ENCODE measurements around the gene HTR3C. TPM values are rescaled to one million over a fixed set of nuclear protein-coding genes. Genes with fewer than 3 reads are reported as not detected.

HTR3C gene
- polyA plus RNA-seq, 1 of the 3 experiments (the other 2 are of a cell fraction) = not detected

DNA sequence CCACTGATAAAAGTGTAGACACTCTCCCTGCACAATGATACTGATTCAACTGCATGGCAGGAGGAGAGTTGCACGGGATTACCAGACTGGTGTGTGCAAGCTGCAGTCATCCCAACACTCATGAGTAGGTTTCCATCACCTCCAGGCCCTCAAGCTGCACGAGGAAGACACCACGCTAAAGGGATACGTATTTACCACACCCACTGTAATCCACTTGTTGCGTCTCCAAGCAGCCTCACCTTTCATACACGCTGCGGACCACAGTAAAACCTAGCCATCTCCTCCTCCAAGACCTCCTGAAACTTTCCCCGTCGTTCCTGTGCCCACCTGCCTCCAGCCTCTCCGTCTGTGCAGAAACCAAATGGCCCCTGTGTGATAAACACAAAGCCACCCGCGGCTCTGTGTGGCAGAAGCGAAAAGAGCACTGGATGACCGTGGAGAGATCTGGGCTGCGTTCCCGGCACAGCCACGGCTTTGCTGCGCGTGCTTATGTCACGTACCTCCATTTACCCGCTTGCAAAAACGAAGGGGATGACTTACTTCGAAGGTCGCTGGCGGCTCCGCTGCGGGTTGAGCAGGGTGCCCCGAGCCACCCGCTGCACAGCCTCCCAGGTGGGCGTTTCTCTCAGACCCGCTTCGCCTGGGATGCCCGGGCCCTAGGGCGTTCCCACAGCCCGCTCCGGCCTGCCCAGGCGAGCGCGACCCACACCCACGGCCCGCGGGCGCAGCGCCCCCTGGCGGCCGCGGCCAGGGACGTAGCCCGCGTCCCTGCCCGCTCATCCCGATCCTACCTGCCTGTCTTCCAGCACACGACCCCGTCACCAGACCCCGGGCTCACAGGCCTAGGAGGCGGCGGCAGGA, 35.8 kb upstream of the HTR3C start:
- H3K4me2 ChIP-seq = peak overlapping the region; percentile 93
- H3K9me3 ChIP-seq = no peaks in the 10 kb centered on the region
- peak overlapping the region; percentile 99 to 100 for H3K4me3 ChIP-seq (ENCODE audit: low read depth in 2 of 2, low read length in 1 of 2)
- H3K9me2 ChIP-seq = no peaks in the 10 kb centered on the region
- ChIA-PET CTCF (interaction anchor here (0.7 to 5.3 kb wide), 17 partner anchors 15 to 291 kb away, joined by 3 to 55 read pairs (median 3); partner anchors contain the start of genes EEF1AKMT4, EIF2B5 and PARL), POLR2A (no interaction called here)
- H3K27ac ChIP-seq (ENCODE audit: low read depth in 2 of 2, low read length in 1 of 2) = peak overlapping the region; percentile 45 to 94; a peak in 3 of 4 replicates
- H3K79me2 ChIP-seq (ENCODE audit: insufficient read depth) = peaks cover 26% of the 10 kb centered on the region
- H3K9ac ChIP-seq = peak overlapping the region; percentile 77
- 20% methylated on average over 30 of the region's 57 CpGs for WGBS (ENCODE audit: low lambda C conversion rate)
- DNase-seq = peak; percentile 92
- peak overlapping the region; percentile 100 for H2AFZ ChIP-seq (ENCODE audit: low read depth)
- no peaks in the 10 kb centered on the region for H3K27me3 ChIP-seq (ENCODE audit: insufficient read depth)
- H3K4me1 ChIP-seq (ENCODE audit: control insufficient read depth in 1 of 2, insufficient read depth in 2 of 2, low read depth in 1 of 2, low read length in 1 of 2) = peaks cover 11 to 22% of the 10 kb centered on the region in 2 experiments; a peak in 3 of 4 replicates
- no peaks in the 10 kb centered on the region for H3F3A ChIP-seq (replicated peaks; ENCODE audit: insufficient read depth)
- no peaks in the 10 kb centered on the region for H4K20me1 ChIP-seq (ENCODE audit: insufficient read depth)
- H3K36me3 ChIP-seq (replicated peaks in 1 of 2; ENCODE audit: control insufficient read depth in 1 of 2, insufficient read depth in 2 of 2, low read length in 1 of 2) = peaks cover 13% of the 10 kb centered on the region in 2 experiments
- TF ChIP-seq TAF1 (IDR thresholded peaks at IDR 0.05; ENCODE audit: borderline replicate concordance, low read depth, low read length) (no peak), EZH2phosphoT487 (IDR thresholded peaks at IDR 0.05; ENCODE audit: borderline replicate concordance, low read depth) (no peak), EP300 (IDR thresholded peaks at IDR 0.05; ENCODE audit: borderline replicate concordance in 1 of 2, low read depth in 1 of 2, low read length in 1 of 2) (no peak), NFIC (IDR thresholded peaks at IDR 0.05; ENCODE audit: borderline replicate concordance) (no peak), RCOR1 (IDR thresholded peaks at IDR 0.05; ENCODE audit: low read length) (no peak), FOSL2 (IDR thresholded peaks at IDR 0.05; ENCODE audit: borderline replicate concordance, low read depth) (no peak), RFX5 (IDR thresholded peaks at IDR 0.05; ENCODE audit: low read length) (no peak), RXRA (IDR thresholded peaks at IDR 0.05; ENCODE audit: borderline replicate concordance, low read depth) (no peak), RAD21 (IDR thresholded peaks at IDR 0.05; ENCODE audit: low read length) (peak; percentile 61), GABPA (IDR thresholded peaks at IDR 0.05; ENCODE audit: low read depth) (no peak), SMC3 (IDR thresholded peaks at IDR 0.05; ENCODE audit: low read depth, low read length) (peak; percentile 79), CHD2 (IDR thresholded peaks at IDR 0.05; ENCODE audit: low read length, partially characterized antibody) (no peak), TCF12 (IDR thresholded peaks at IDR 0.05) (no peak), MEF2A (IDR thresholded peaks at IDR 0.05; ENCODE audit: borderline replicate concordance, low read depth) (no peak), YY1 (IDR thresholded peaks at IDR 0.05; ENCODE audit: low read depth) (no peak)
- TF ChIP-seq, protein P1, sequence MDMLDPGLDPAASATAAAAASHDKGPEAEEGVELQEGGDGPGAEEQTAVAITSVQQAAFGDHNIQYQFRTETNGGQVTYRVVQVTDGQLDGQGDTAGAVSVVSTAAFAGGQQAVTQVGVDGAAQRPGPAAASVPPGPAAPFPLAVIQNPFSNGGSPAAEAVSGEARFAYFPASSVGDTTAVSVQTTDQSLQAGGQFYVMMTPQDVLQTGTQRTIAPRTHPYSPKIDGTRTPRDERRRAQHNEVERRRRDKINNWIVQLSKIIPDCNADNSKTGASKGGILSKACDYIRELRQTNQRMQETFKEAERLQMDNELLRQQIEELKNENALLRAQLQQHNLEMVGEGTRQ (IDR thresholded peaks at IDR 0.05; ENCODE audit: borderline replicate concordance, low read depth, low read length) = no peak
- TF ChIP-seq, protein P2, sequence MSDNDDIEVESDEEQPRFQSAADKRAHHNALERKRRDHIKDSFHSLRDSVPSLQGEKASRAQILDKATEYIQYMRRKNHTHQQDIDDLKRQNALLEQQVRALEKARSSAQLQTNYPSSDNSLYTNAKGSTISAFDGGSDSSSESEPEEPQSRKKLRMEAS (IDR thresholded peaks at IDR 0.05; ENCODE audit: low read depth) = peak; percentile 15; the same call in 1 of the 2 replicates
- TF ChIP-seq, protein P3, sequence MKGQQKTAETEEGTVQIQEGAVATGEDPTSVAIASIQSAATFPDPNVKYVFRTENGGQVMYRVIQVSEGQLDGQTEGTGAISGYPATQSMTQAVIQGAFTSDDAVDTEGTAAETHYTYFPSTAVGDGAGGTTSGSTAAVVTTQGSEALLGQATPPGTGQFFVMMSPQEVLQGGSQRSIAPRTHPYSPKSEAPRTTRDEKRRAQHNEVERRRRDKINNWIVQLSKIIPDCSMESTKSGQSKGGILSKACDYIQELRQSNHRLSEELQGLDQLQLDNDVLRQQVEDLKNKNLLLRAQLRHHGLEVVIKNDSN (IDR thresholded peaks at IDR 0.05; ENCODE audit: borderline replicate concordance, low read depth) = no peak
- TF ChIP-seq, protein P4, sequence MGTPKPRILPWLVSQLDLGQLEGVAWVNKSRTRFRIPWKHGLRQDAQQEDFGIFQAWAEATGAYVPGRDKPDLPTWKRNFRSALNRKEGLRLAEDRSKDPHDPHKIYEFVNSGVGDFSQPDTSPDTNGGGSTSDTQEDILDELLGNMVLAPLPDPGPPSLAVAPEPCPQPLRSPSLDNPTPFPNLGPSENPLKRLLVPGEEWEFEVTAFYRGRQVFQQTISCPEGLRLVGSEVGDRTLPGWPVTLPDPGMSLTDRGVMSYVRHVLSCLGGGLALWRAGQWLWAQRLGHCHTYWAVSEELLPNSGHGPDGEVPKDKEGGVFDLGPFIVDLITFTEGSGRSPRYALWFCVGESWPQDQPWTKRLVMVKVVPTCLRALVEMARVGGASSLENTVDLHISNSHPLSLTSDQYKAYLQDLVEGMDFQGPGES (IDR thresholded peaks at IDR 0.05; ENCODE audit: low read depth, low read length) = no peak
- TF ChIP-seq, protein P5, sequence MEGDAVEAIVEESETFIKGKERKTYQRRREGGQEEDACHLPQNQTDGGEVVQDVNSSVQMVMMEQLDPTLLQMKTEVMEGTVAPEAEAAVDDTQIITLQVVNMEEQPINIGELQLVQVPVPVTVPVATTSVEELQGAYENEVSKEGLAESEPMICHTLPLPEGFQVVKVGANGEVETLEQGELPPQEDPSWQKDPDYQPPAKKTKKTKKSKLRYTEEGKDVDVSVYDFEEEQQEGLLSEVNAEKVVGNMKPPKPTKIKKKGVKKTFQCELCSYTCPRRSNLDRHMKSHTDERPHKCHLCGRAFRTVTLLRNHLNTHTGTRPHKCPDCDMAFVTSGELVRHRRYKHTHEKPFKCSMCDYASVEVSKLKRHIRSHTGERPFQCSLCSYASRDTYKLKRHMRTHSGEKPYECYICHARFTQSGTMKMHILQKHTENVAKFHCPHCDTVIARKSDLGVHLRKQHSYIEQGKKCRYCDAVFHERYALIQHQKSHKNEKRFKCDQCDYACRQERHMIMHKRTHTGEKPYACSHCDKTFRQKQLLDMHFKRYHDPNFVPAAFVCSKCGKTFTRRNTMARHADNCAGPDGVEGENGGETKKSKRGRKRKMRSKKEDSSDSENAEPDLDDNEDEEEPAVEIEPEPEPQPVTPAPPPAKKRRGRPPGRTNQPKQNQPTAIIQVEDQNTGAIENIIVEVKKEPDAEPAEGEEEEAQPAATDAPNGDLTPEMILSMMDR (IDR thresholded peaks at IDR 0.05) = peak; percentile 92
- TF ChIP-seq, protein P6, sequence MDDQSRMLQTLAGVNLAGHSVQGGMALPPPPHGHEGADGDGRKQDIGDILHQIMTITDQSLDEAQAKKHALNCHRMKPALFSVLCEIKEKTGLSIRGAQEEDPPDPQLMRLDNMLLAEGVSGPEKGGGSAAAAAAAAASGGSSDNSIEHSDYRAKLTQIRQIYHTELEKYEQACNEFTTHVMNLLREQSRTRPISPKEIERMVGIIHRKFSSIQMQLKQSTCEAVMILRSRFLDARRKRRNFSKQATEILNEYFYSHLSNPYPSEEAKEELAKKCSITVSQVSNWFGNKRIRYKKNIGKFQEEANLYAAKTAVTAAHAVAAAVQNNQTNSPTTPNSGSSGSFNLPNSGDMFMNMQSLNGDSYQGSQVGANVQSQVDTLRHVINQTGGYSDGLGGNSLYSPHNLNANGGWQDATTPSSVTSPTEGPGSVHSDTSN (IDR thresholded peaks at IDR 0.05) = no peak
- TF ChIP-seq, protein P7, sequence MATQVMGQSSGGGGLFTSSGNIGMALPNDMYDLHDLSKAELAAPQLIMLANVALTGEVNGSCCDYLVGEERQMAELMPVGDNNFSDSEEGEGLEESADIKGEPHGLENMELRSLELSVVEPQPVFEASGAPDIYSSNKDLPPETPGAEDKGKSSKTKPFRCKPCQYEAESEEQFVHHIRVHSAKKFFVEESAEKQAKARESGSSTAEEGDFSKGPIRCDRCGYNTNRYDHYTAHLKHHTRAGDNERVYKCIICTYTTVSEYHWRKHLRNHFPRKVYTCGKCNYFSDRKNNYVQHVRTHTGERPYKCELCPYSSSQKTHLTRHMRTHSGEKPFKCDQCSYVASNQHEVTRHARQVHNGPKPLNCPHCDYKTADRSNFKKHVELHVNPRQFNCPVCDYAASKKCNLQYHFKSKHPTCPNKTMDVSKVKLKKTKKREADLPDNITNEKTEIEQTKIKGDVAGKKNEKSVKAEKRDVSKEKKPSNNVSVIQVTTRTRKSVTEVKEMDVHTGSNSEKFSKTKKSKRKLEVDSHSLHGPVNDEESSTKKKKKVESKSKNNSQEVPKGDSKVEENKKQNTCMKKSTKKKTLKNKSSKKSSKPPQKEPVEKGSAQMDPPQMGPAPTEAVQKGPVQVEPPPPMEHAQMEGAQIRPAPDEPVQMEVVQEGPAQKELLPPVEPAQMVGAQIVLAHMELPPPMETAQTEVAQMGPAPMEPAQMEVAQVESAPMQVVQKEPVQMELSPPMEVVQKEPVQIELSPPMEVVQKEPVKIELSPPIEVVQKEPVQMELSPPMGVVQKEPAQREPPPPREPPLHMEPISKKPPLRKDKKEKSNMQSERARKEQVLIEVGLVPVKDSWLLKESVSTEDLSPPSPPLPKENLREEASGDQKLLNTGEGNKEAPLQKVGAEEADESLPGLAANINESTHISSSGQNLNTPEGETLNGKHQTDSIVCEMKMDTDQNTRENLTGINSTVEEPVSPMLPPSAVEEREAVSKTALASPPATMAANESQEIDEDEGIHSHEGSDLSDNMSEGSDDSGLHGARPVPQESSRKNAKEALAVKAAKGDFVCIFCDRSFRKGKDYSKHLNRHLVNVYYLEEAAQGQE (IDR thresholded peaks at IDR 0.05; ENCODE audit: low read depth, low read length) = no peak
